Measurements from ENCODE around the gene CTSD.

DNA sequence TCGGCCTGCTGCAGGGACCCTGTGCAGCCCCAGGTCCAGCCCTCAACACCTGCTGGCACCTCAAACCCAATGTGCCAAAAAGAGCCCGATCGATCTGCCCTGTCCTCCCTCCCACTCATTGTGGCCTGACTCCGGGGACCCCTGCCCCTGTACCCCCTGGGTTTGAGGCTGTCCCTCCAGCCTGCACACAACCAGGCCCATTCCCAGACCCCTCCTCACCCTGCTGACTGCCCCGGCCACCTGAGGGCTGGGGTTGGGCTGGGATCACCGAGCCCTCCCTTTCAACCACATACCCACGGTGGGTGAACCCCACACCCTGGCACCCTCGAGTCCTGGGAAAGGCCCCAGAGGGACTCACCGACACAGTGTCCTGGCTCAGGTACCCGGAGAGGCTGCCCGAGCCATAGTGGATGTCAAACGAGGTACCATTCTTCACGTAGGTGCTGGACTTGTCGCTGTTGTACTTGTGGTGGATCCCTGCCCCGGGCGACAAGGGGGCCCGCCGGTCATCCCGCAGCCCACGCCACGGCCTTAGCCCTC lies 5.0 kb downstream of the CTSD start:
- TF ChIP-seq, protein P1, sequence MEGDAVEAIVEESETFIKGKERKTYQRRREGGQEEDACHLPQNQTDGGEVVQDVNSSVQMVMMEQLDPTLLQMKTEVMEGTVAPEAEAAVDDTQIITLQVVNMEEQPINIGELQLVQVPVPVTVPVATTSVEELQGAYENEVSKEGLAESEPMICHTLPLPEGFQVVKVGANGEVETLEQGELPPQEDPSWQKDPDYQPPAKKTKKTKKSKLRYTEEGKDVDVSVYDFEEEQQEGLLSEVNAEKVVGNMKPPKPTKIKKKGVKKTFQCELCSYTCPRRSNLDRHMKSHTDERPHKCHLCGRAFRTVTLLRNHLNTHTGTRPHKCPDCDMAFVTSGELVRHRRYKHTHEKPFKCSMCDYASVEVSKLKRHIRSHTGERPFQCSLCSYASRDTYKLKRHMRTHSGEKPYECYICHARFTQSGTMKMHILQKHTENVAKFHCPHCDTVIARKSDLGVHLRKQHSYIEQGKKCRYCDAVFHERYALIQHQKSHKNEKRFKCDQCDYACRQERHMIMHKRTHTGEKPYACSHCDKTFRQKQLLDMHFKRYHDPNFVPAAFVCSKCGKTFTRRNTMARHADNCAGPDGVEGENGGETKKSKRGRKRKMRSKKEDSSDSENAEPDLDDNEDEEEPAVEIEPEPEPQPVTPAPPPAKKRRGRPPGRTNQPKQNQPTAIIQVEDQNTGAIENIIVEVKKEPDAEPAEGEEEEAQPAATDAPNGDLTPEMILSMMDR (IDR thresholded peaks at IDR 0.05) = no peak
- no peak for TF ChIP-seq POLR2A (IDR thresholded peaks at IDR 0.05)
- no peak for TF ChIP-seq EP300 (IDR thresholded peaks at IDR 0.05)
